HEK293 (cell line): ENCODE data around the gene SLC25A24.
A peak's percentile ranks its signal among the peaks of the same experiment; 100 is the strongest.
"Not testable (repeated sequence)": the region's sequence is repeated elsewhere in the genome, so short reads cannot be mapped to it uniquely, and the experiment has no call there.

ENCODE experiments used
- CTCF ChIA-PET: fragments of 350-600 bp; formaldehyde crosslinking; extraction: SDS; loops from one replicate; lab custom pipeline; 2021; ENCODE audit warnings: antibody characterized with exemption; lab: Yijun Ruan, JAX
- POLR2A ChIA-PET: fragments of 300-600 bp; formaldehyde crosslinking; extraction: SDS; loops from one replicate; lab custom pipeline; 2020; ENCODE audit warnings: antibody characterized with exemption, inconsistent platforms; lab: Yijun Ruan, JAX
- H3K27ac ChIP-seq: fragments of 200-500 bp; sonication (Bioruptor generic); 2 replicates; pipeline ENCODE4 v1.5.1; 2014; ENCODE audit warnings: low read depth, low read length, control low read depth, inconsistent platforms; ENCODE audit errors: extremely low read depth
- H3K36me3 ChIP-seq, 2 experiments: fragments of 200-500 bp in 1 of 2; sonication (Bioruptor generic) in 1 of 2; 1 replicate in 1 of 2; 2 replicates in 1 of 2; pipeline ENCODE4 v1.5.1; 2014 to 2017; ENCODE audit warnings: inconsistent platforms in 2 of 2, low read length in 2 of 2; ENCODE audit not compliant: control insufficient read depth in 2 of 2, insufficient read depth in 1 of 2
- H3K4me1 ChIP-seq: fragments of 200-500 bp; sonication (Bioruptor generic); 2 replicates; pipeline ENCODE4 v1.5.1; 2014; ENCODE audit warnings: mild to moderate bottlenecking, low read length, inconsistent platforms; ENCODE audit not compliant: control insufficient read depth, insufficient read depth
- H3K4me3 ChIP-seq: 2 replicates; pipeline ENCODE4 v1.5.1; 2011; ENCODE audit warnings: low read depth, mild to moderate bottlenecking, control low read depth, low read length, moderate library complexity
- H3K9me3 ChIP-seq: fragments of 200-500 bp; sonication (Bioruptor generic); 2 replicates; pipeline ENCODE4 v1.5.1; 2014; ENCODE audit warnings: low read depth, low read length, inconsistent platforms; ENCODE audit not compliant: control insufficient read depth, insufficient read depth
- GLIS1 ChIP-seq: fragments of 450-650 bp; formaldehyde crosslinking; IDR thresholded peaks from 2 replicates; pipeline ENCODE4 v1.5.1; 2016; ENCODE audit warnings: missing biosample characterization, missing genetic modification characterization
- ZNF132 ChIP-seq: fragments of 450-650 bp; formaldehyde crosslinking; IDR thresholded peaks from 2 replicates; pipeline ENCODE4 v1.5.1; 2017; ENCODE audit warnings: missing biosample characterization, missing genetic modification characterization, borderline replicate concordance
- ZNF146 ChIP-seq: fragments of 450-650 bp; formaldehyde crosslinking; IDR thresholded peaks from 2 replicates; pipeline ENCODE4 v1.5.1; 2016; ENCODE audit warnings: missing biosample characterization, missing genetic modification characterization
- ZNF174 ChIP-seq: fragments of 450-650 bp; formaldehyde crosslinking; IDR thresholded peaks from 2 replicates; pipeline ENCODE4 v1.5.0; 2017; ENCODE audit warnings: missing biosample characterization, mild to moderate bottlenecking, missing genetic modification characterization
- ZNF223 ChIP-seq: fragments of 450-650 bp; formaldehyde crosslinking; IDR thresholded peaks from 2 replicates; pipeline ENCODE4 v1.5.1; 2016; ENCODE audit warnings: missing biosample characterization, missing genetic modification characterization
- ZNF23 ChIP-seq: fragments of 450-650 bp; formaldehyde crosslinking; IDR thresholded peaks from 2 replicates; pipeline ENCODE4 v1.5.1; 2016; ENCODE audit warnings: missing biosample characterization, missing genetic modification characterization, borderline replicate concordance
- ZNF585B ChIP-seq: fragments of 450-650 bp; formaldehyde crosslinking; IDR thresholded peaks from 2 replicates; pipeline ENCODE4 v1.5.1; 2016; ENCODE audit warnings: missing biosample characterization, missing genetic modification characterization
- ZNF654 ChIP-seq: fragments of 450-650 bp; formaldehyde crosslinking; IDR thresholded peaks from 2 replicates; pipeline ENCODE4 v1.5.1; 2016; ENCODE audit warnings: low read depth, missing biosample characterization, missing genetic modification characterization
- ZNF792 ChIP-seq: fragments of 450-650 bp; formaldehyde crosslinking; IDR thresholded peaks from 2 replicates; pipeline ENCODE4 v1.5.1; 2016; ENCODE audit warnings: missing biosample characterization, missing genetic modification characterization
- ZSCAN16 ChIP-seq: fragments of 450-650 bp; formaldehyde crosslinking; IDR thresholded peaks from 2 replicates; pipeline ENCODE4 v1.5.1; 2016; ENCODE audit warnings: missing biosample characterization, missing genetic modification characterization
- TF ChIP-seq, protein P1 (sequence below): fragments of 450-650 bp; formaldehyde crosslinking; IDR thresholded peaks from 2 replicates; pipeline ENCODE4 v1.5.1; 2017; ENCODE audit warnings: missing biosample characterization, missing genetic modification characterization
- TF ChIP-seq, protein P2 (sequence below): fragments of 450-650 bp; formaldehyde crosslinking; IDR thresholded peaks from 2 replicates; pipeline ENCODE4 v1.5.1; 2017; ENCODE audit warnings: missing biosample characterization, missing genetic modification characterization
- TF ChIP-seq, protein P3 (sequence below): fragments of 450-650 bp; formaldehyde crosslinking; IDR thresholded peaks from 2 replicates; pipeline ENCODE4 v1.5.1; 2016; ENCODE audit warnings: missing biosample characterization, missing genetic modification characterization
- TF ChIP-seq, protein P4 (sequence below): fragments of 450-650 bp; formaldehyde crosslinking; IDR thresholded peaks from 2 replicates; pipeline ENCODE4 v1.5.1; 2016; ENCODE audit warnings: missing biosample characterization, missing genetic modification characterization, borderline replicate concordance
- TF ChIP-seq, protein P5 (sequence below): fragments of 450-650 bp; formaldehyde crosslinking; IDR thresholded peaks from 2 replicates; pipeline ENCODE4 v1.5.1; 2016; ENCODE audit warnings: missing biosample characterization, missing genetic modification characterization, low read depth

SLC25A24 gene

DNA sequence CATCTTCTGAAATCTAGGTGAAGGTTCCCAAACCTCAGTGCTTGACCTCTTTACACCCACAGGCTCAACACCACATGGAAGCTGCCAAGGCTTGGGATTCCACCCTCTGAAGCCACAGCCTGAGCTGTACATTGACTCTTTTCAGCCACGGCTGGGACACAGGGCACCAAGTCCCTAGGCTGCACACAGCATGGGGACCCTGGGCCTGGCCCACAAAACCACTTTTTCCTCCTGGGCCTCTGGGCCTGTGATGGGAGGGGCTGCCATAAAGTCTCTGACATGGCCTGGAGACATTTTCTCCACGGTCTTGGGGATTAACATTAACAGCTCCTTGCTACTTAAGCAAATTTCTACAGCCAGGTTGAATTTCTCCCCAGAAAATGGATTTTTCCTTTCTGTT lies 67.8 kb downstream of the SLC25A24 start:
- CTCF ChIA-PET, H3K27ac ChIP-seq: not testable (repeated sequence)
- peak; percentile 97 for TF ChIP-seq ZNF585B (tag by site-specific recombination)
- TF ChIP-seq, all 188 proteins: peak for 1; not testable (repeated sequence) for 187
- H3K36me3 ChIP-seq, result peaks cover 9 to 26% of the 10 kb centered on the region in 2 experiments; a peak in 2 of 3 replicates
- POLR2A ChIA-PET, H3K4me3 ChIP-seq, H3K9me3 ChIP-seq, H3K4me1 ChIP-seq: not testable (repeated sequence)

DNA sequence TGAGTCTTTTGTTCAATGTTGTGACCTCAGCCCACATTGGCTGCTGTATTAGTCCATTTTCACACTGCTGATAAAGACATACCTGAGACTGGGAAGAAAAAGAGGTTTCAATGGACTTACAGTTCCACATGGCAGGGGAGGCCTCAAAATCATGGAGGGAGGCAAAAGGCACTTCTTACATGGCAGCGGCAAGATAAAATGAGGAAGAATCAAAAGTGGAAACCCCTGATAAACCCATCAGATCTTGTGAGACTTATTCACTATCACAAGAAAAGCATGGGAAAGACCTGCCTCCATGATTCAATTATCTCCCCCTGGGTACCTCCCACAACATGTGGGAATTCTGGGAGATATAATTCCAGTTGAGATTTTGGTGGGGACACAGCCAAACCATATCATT lies 68.9 kb downstream of the SLC25A24 start:
- H3K27ac ChIP-seq, CTCF ChIA-PET, H3K9me3 ChIP-seq, POLR2A ChIA-PET, H3K4me1 ChIP-seq, H3K4me3 ChIP-seq: not testable (repeated sequence)
- H3K36me3 ChIP-seq, result peaks cover 9 to 20% of the 10 kb centered on the region in 2 experiments; a peak in 2 of 3 replicates

DNA sequence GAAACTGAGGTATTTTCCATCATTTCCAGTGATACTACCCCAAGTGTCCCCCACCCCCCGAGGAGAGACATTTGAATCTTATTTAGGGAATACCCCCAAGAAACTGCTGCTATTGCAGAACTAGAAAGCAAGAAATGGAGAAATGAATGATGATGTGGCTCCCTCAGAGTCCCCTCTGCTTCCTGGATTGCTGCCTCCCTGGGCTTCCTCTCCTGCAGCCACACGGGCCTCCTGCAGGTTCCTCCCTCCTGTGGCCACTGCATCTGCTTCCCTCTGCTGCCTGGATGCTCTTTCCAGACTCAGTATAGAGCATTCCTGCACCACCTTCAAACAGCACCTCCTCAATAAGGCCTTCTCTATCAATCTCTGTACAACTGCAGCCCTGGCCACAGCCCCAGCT lies 69.3 kb downstream of the SLC25A24 start:
- TF ChIP-seq, protein P1, sequence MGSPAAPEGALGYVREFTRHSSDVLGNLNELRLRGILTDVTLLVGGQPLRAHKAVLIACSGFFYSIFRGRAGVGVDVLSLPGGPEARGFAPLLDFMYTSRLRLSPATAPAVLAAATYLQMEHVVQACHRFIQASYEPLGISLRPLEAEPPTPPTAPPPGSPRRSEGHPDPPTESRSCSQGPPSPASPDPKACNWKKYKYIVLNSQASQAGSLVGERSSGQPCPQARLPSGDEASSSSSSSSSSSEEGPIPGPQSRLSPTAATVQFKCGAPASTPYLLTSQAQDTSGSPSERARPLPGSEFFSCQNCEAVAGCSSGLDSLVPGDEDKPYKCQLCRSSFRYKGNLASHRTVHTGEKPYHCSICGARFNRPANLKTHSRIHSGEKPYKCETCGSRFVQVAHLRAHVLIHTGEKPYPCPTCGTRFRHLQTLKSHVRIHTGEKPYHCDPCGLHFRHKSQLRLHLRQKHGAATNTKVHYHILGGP (tag by site-specific recombination), result no peak
- TF ChIP-seq, protein P2, sequence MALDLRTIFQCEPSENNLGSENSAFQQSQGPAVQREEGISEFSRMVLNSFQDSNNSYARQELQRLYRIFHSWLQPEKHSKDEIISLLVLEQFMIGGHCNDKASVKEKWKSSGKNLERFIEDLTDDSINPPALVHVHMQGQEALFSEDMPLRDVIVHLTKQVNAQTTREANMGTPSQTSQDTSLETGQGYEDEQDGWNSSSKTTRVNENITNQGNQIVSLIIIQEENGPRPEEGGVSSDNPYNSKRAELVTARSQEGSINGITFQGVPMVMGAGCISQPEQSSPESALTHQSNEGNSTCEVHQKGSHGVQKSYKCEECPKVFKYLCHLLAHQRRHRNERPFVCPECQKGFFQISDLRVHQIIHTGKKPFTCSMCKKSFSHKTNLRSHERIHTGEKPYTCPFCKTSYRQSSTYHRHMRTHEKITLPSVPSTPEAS (tag by site-specific recombination), result no peak
- TF ChIP-seq ZNF223 (tag by site-specific recombination) (0 out of 2 replicates have a peak, but pooled peaks have one; percentile 43), GLIS1 (tag by site-specific recombination) (peak; percentile 74), ZNF585B (tag by site-specific recombination) (no peak)
- TF ChIP-seq, protein P3, sequence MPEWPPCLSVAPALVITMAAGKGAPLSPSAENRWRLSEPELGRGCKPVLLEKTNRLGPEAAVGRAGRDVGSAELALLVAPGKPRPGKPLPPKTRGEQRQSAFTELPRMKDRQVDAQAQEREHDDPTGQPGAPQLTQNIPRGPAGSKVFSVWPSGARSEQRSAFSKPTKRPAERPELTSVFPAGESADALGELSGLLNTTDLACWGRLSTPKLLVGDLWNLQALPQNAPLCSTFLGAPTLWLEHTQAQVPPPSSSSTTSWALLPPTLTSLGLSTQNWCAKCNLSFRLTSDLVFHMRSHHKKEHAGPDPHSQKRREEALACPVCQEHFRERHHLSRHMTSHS, result no peak
- Histone ChIP-seq H3K4me3 (no peak overlapping the region), H3K36me3 (peaks cover 7 to 15% of the 10 kb centered on the region in 2 experiments; a peak in 2 of 3 replicates), H3K9me3 (no peaks in the 10 kb centered on the region), H3K27ac (no peak overlapping the region), H3K4me1 (no peaks in the 10 kb centered on the region)
- POLR2A ChIA-PET, result no interaction called here
- CTCF ChIA-PET, result interaction anchor here (8.2 kb wide), 1 partner anchor 348 kb away, joined by 287 read pairs; no protein-coding TSS in a partner anchor

DNA sequence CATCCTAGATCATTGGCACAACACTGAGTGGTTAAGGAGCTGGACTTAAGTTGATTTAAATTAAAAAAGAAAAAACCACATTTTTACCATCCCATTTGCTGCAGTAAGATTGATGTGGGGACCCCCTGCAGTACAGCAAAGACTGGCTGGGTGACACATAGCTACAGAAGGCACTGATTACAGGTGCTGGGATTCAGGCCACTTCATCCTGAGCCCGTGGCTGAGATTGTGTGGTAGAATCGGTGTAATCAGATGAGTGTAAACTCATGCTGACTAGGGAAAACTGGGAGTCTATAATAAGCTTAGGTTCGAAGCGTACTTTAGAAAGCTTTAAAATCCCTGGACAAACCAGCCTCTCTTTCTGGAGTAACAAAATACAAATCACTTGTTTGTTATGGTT lies 70.1 kb downstream of the SLC25A24 start:
- Histone ChIP-seq H3K4me3 (no peak overlapping the region), H3K27ac (no peak overlapping the region), H3K36me3 (peaks cover 0 to 12% of the 10 kb centered on the region in 2 experiments; a peak in 1 of 3 replicates), H3K4me1 (peaks cover 3% of the 10 kb centered on the region), H3K9me3 (no peaks in the 10 kb centered on the region)
- ChIA-PET POLR2A (no interaction called here), CTCF (interaction anchor here (8.2 kb wide), 1 partner anchor 347 kb away, joined by 287 read pairs; no protein-coding TSS in a partner anchor)
- no peak for TF ChIP-seq ZNF23
- TF ChIP-seq, protein P4, sequence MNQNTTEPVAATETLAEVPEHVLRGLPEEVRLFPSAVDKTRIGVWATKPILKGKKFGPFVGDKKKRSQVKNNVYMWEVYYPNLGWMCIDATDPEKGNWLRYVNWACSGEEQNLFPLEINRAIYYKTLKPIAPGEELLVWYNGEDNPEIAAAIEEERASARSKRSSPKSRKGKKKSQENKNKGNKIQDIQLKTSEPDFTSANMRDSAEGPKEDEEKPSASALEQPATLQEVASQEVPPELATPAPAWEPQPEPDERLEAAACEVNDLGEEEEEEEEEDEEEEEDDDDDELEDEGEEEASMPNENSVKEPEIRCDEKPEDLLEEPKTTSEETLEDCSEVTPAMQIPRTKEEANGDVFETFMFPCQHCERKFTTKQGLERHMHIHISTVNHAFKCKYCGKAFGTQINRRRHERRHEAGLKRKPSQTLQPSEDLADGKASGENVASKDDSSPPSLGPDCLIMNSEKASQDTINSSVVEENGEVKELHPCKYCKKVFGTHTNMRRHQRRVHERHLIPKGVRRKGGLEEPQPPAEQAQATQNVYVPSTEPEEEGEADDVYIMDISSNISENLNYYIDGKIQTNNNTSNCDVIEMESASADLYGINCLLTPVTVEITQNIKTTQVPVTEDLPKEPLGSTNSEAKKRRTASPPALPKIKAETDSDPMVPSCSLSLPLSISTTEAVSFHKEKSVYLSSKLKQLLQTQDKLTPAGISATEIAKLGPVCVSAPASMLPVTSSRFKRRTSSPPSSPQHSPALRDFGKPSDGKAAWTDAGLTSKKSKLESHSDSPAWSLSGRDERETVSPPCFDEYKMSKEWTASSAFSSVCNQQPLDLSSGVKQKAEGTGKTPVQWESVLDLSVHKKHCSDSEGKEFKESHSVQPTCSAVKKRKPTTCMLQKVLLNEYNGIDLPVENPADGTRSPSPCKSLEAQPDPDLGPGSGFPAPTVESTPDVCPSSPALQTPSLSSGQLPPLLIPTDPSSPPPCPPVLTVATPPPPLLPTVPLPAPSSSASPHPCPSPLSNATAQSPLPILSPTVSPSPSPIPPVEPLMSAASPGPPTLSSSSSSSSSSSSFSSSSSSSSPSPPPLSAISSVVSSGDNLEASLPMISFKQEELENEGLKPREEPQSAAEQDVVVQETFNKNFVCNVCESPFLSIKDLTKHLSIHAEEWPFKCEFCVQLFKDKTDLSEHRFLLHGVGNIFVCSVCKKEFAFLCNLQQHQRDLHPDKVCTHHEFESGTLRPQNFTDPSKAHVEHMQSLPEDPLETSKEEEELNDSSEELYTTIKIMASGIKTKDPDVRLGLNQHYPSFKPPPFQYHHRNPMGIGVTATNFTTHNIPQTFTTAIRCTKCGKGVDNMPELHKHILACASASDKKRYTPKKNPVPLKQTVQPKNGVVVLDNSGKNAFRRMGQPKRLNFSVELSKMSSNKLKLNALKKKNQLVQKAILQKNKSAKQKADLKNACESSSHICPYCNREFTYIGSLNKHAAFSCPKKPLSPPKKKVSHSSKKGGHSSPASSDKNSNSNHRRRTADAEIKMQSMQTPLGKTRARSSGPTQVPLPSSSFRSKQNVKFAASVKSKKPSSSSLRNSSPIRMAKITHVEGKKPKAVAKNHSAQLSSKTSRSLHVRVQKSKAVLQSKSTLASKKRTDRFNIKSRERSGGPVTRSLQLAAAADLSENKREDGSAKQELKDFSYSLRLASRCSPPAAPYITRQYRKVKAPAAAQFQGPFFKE (tag by site-specific recombination), result no peak
- no peak for TF ChIP-seq ZSCAN16 (tag by site-specific recombination)
- no peak for TF ChIP-seq ZNF174 (tag by site-specific recombination)
- TF ChIP-seq ZNF146 (tag by site-specific recombination), result no peak
- no peak for TF ChIP-seq ZNF792 (tag by site-specific recombination)
- TF ChIP-seq, protein P5, sequence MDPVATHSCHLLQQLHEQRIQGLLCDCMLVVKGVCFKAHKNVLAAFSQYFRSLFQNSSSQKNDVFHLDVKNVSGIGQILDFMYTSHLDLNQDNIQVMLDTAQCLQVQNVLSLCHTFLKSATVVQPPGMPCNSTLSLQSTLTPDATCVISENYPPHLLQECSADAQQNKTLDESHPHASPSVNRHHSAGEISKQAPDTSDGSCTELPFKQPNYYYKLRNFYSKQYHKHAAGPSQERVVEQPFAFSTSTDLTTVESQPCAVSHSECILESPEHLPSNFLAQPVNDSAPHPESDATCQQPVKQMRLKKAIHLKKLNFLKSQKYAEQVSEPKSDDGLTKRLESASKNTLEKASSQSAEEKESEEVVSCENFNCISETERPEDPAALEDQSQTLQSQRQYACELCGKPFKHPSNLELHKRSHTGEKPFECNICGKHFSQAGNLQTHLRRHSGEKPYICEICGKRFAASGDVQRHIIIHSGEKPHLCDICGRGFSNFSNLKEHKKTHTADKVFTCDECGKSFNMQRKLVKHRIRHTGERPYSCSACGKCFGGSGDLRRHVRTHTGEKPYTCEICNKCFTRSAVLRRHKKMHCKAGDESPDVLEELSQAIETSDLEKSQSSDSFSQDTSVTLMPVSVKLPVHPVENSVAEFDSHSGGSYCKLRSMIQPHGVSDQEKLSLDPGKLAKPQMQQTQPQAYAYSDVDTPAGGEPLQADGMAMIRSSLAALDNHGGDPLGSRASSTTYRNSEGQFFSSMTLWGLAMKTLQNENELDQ (tag by site-specific recombination), result no peak
- no peak for TF ChIP-seq ZNF132 (tag by site-specific recombination)
- no peak for TF ChIP-seq ZNF654 (tag by site-specific recombination)
